Stomach (tissue), 4 donors: ENCODE results near the gene SIPA1.

Experiments
- CTCF ChIP-seq, 7 experiments: fragments of 450-650 bp in 4 of 7; fragments of 200-600 bp in 3 of 7; sonication (generic) in 3 of 7; IDR thresholded peaks; one replicate each; pipeline ENCODE4 v1.5.1; 2016 to 2019; ENCODE audit warnings: antibody characterized with exemption in 7 of 7, control low read depth in 2 of 7, mild to moderate bottlenecking in 1 of 7
- POLR2A ChIP-seq, 4 donors: fragments of 450-650 bp; IDR thresholded peaks; one replicate each; pipeline ENCODE4 v1.6.1; 2016; ENCODE audit warnings: antibody characterized with exemption in 4 of 4, control low read depth in 2 of 4, mild to moderate bottlenecking in 1 of 4, moderate library complexity in 1 of 4

GRCh38 chr11:65624931-65625627 lies 12.8 kb upstream of the SIPA1 start:
- no peak for TF ChIP-seq CTCF (IDR thresholded peaks at IDR 0.05)
- no peak for TF ChIP-seq POLR2A (IDR thresholded peaks at IDR 0.05)
